Stimulated activated naive CD4-positive, alpha-beta T cell treated with Interleukin-2 at 50 U/mL for 16 hours (primary cell): ENCODE results near the gene CSNK2A2.

Experiments used
- DNase-seq: peaks from one replicate; lab custom pipeline; 2025; lab: John Stamatoyannopoulos, UW

CSNK2A2 gene

GRCh38 chr16:58110571-58111301 is 87.2 kb downstream of the CSNK2A2 start:
- DNase-seq: no peak

DNA sequence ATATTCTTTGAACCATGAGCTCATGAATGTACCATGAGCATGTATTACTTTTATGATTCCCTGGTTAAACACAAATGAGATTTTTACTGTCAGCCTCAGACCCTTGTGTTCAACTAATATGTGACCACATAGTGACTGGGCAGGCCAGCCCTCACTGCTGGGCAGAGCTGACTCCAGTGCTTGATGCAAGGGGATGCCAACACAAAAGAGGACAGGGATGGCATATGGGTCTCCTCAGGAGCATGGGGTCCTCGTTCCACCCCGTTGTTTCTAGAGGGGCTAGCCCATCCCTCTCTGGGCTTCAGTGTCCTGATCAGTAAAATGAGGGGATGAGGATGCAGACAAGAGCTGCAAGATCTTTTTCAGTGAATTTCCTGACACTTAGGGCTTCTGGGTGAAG is 88.0 kb downstream of the CSNK2A2 start:
- DNase-seq: no peak

- DNase-seq: no peak
Observed at GRCh38 chr16:58109330-58109729, 88.6 kb downstream of the CSNK2A2 start.
